GM21528 (cell line): ENCODE data around the gene MCCD1.
"Not testable (repeated sequence)": the region's sequence is repeated elsewhere in the genome, so short reads cannot be mapped to it uniquely, and the experiment has no call there.

Source experiments
- ATAC-seq: cut with Tn5 transposase; IDR thresholded peaks from one replicate; pipeline ENCODE4 v1.9.1; 2021; ENCODE audit warnings: mild to moderate bottlenecking, moderate library complexity; ENCODE audit not compliant: unreplicated experiment, low FRiP score

The MCCD1 gene

DNA sequence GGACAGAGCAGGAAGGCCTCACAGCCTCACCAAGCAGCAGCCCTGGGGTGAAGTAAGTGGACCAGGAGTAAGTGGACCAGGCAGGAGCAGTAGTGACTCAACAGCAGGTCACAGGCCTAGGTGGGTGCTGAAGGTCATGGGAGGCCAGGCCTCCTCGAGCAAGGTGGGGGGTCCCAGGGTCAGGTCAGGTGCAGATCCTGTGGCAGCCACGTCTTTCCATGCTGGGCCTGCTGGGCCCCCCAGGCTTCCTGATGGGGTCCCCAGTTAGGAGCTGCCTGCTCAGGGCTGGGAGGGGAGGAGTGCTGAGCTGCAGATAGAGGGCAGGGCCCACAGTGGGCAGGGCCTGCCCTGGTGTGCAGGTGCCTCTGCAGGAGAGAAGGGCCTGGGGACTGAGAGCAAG lies 19.7 kb upstream of the MCCD1 start:
- ATAC-seq = not testable (repeated sequence)

GRCh38 chr6:31510007-31510406 lies 18.8 kb upstream of the MCCD1 start:
- ATAC-seq = no peak

GRCh38 chr6:31513456-31514165 lies 15.2 kb upstream of the MCCD1 start:
- ATAC-seq = no peak

GRCh38 chr6:31521835-31522234 lies 6.9 kb upstream of the MCCD1 start:
- no peak for ATAC-seq

DNA sequence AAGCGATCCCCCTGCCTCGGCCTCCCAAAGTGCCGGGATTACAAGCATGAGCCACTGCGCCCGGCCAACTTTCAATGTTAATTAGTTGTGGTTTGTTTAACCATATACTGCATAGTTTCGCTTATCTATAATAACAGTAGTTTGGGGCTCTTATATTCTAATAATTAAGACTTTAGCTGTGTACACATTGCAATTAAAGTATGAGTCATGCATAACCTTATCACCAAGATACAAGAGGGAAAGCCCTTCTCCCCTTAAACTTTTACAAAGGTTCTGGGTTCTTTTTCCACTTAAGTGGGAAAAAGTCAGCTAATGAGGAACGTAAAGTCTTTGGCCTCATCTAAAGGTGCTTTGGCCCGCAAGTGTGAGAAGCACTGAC lies 3.2 kb upstream of the MCCD1 start:
- ATAC-seq = no peak

- ATAC-seq = no peak
These were observed 2.7 kb upstream of the MCCD1 start for GRCh38 chr6:31525932-31526591.

- no peak for ATAC-seq
These were observed 420 bp upstream of the MCCD1 start for GRCh38 chr6:31528307-31528777.

GRCh38 chr6:31529329-31530150 lies 778 bp downstream of the MCCD1 start:
- ATAC-seq = no peak

GRCh38 chr6:31530659-31531058 lies 1.9 kb downstream of the MCCD1 start:
- no peak for ATAC-seq

DNA sequence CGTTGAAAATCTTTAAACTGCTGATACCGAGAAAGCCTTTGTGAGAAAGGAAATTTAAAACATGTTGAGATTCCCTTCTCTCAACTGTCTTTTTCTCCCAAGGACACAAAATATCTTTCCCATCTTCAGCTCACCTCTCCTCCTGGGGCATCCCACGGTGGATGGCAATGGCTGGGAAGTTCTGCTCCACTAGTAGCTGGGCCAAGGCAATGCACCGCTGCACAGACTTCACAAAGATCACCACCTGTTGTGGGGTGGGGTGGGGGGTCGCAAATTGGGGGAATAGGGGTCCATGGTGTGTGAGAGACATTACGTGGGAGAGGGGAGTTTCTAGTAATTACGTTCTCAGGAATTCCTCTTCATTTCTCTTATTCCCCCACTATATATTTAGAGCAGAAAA lies 2.4 kb downstream of the MCCD1 start:
- ATAC-seq = no peak

DNA sequence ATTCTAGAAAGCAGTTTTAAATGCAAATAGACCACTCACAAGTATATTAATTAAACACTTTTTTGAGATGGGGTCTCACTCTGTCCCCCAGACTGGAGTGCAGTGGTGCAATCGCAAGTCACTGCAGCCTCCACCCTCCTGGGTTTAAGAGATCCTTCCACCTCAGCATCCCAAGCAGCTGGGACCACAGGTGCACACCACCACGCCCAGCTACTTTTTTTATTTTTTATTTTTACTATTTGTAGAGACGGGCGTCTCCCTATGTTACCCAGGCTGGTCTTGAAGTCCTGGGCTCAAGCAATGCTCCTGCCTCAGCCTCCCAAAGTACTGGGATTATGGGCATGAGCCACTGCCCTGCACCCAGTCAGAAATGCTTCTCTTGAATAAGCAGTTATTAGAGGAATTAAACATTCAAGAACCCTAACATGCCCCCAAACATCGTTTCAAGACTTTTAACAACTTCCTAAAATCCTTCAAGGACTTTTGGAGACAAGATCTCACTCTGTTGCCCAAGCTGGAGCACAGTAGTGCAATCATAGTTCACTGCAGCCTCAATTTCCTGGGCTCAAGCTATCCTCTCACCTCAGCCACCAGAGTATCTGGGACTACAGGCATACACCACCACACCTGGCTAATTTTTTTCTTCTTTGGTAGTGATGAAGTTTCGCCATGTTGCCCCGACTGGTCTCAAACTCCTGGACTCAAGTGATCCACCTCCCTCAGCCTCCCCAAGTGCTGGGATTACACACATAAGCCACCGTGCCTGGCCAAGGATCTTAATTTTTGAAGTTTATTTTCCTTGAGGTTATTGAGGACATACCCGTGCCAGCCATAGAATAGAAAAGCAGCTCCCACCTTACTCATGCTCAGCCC lies 3.2 kb downstream of the MCCD1 start:
- ATAC-seq = no peak

DNA sequence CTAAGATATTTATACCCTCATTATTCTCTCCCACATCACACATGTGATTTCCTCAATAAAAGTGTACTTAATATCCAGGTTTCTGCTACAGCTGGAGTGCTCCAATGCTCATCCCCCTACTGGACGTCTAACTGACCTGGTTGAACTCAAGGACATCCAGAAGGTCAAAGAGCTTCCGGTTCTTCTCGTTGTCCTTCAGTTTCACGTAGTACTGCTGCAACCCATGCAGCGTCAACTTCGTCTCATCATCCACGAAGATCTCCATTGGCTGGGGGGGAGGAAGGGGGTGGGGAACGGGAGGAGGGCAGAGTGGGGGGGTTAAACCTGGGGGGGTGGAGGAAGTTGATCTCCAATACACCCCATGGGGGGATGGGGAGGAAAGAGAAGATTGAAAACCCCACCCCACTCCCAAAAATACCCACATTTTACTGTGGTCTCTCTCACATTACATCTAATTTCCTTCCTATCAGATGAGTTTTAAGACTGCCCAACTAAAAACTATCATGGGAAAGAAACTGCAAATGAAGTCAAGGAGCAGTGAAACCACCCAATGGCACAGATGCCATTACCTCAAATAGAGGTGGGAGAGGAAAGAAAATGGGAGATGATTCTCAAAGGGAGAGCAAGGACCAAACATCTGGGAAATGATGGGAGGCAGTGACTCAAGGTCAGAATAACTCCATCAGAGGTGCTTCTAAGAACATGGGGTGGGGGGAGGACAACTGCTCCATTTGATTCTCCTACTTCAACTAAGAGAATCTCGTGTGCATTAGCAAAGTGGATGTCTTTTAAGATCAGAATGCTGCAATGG lies 4.1 kb downstream of the MCCD1 start:
- ATAC-seq = no peak

GRCh38 chr6:31533455-31533841 lies 4.7 kb downstream of the MCCD1 start:
- no peak for ATAC-seq

DNA sequence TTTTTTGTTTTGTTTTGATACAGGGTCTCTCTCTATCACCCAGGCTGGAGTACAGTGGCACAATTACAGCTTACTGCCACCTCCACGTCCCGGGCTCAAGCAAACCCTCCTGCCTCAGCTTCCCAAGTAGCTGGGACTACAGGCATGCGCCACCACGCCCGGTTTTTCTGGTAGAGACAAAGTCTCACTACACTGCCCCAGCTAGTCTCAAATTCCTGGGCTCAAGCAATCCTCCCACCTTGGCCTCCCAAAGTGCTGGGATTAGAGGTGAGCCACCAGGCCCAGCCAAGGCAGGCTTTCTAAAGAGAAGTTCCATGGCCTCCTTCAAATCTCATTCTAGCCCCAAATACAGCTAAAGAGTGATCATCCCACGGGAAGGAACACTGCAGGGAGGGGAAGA lies 5.2 kb downstream of the MCCD1 start:
- ATAC-seq = no peak

DNA sequence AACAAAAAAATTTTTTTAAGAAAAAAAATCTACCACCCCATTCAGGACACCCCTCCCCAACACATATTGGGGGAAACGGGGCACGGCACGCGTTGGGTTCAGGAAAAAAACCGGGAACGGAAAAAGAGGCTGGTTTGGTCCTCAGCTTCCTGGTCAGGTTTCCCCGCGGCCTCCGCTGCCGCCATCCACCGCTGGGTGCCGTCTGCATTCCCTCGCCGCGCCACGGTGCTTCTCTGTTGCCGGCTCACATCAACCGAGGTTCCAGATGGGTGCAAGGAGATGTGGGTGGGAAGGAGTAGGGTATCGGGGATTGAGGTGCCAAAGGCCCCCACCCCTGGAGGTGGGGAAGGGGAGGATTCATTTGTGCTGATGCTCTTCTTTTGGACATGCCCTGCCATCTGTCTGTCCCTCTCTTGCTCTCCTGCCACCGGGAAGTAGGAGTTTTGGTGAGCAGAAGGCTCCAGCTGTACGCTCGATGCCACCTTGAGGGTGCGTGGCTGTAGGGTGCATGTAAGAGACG lies 5.8 kb downstream of the MCCD1 start:
- ATAC-seq = no peak

DNA sequence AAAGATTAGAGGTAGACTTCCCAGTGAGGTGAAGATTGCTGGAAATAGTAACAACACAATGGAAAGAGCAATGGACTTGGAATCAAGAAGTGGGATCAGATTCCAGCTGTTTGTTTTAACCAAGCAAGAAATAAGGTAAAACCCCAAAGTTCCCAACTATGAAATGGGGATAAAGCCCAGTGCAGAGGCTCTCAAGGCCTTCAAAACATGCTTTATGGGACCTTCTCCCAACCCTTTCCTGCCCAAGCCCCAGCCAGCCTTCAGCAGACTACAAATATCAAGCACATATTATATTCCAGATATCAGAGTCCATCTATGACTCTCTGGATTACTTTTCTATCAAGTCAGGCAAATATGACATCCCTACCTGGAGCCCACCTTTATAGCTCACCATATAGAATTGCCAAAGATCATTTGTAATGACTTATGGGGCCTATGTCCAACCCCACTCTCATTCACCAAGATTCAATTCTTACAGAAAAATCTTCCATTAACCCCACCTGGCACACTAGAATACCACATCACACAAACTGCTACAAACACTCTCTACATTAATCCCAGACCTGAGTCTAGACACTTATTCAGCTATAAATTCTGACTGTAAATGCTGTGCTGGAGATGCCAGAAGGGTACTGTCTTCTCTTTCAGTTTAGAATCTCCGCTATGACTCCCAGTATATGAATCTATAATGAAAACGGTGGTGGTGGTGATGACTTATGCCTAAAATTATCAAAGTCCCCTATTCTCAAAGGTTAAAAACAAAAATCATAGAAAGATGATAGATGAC lies 7.0 kb downstream of the MCCD1 start:
- no peak for ATAC-seq

GRCh38 chr6:31538805-31539400 lies 10.1 kb downstream of the MCCD1 start:
- no peak for ATAC-seq

- no peak for ATAC-seq
These were observed 11.9 kb downstream of the MCCD1 start for GRCh38 chr6:31540640-31541039.
